WTC11 (cell line): Measurements from ENCODE around the gene DDI2. TPM values are rescaled to one million over a fixed set of nuclear protein-coding genes. Genes with fewer than 3 reads are reported as not detected.
A peak's percentile ranks its signal among the peaks of the same experiment; 100 is the strongest.
"Not testable (repeated sequence)": the region's sequence is repeated elsewhere in the genome, so short reads cannot be mapped to it uniquely, and the experiment has no call there.

Experiments
- ATAC-seq: fragments of 200-7000 bp; cut with Tn5 transposase; 2 replicates; pipeline ENCODE4 v1.10.0; 2021; ENCODE audit warnings: mild to moderate bottlenecking, moderate library complexity
- CTCF ChIA-PET: fragments of 300-600 bp; sonication (Branson Sonifier 250); formaldehyde crosslinking; loops from one replicate; lab custom pipeline; 2021; ENCODE audit warnings: antibody characterized with exemption; lab: Charles Lee
- POLR2A ChIA-PET: fragments of 350-600 bp; sonication (Branson Sonifier 250); formaldehyde crosslinking; loops from one replicate; lab custom pipeline; 2021; ENCODE audit warnings: antibody characterized with exemption; lab: Charles Lee
- DNase-seq: peaks from one replicate; pipeline ENCODE4 v3.0.0; 2021; ENCODE audit warnings: low spot score
- H3K27ac Mint-ChIP-seq: 2 replicates; pipeline ENCODE4 v1.8.0; 2021; ENCODE audit warnings: mixed read lengths
- H3K27me3 Mint-ChIP-seq: 2 replicates; pipeline ENCODE4 v1.8.0; 2021; ENCODE audit warnings: low read depth, mild to moderate bottlenecking, moderate library complexity, mixed read lengths
- H3K36me3 Mint-ChIP-seq: 2 replicates; pipeline ENCODE4 v1.8.0; 2021; ENCODE audit warnings: mixed read lengths
- H3K4me1 Mint-ChIP-seq: 2 replicates; pipeline ENCODE4 v1.8.0; 2022; ENCODE audit warnings: mixed read lengths
- H3K4me3 Mint-ChIP-seq: 2 replicates; pipeline ENCODE4 v1.8.0; 2021; ENCODE audit warnings: mild to moderate bottlenecking, moderate library complexity, mixed read lengths
- H3K9me3 Mint-ChIP-seq: 2 replicates; pipeline ENCODE4 v1.8.0; 2021; ENCODE audit warnings: mixed read lengths
- AFF4 ChIP-seq: sonication (generic); formaldehyde crosslinking; IDR thresholded peaks from 2 replicates; pipeline ENCODE4 v1.8.1; 2023; ENCODE audit warnings: mild to moderate bottlenecking, missing genetic modification reagents, borderline replicate concordance
- CBFB ChIP-seq: sonication (generic); formaldehyde crosslinking; IDR thresholded peaks from 2 replicates; pipeline ENCODE4 v1.8.1; 2022; ENCODE audit warnings: mild to moderate bottlenecking, low read depth, missing genetic modification reagents
- E2F5 ChIP-seq: sonication (generic); formaldehyde crosslinking; IDR thresholded peaks from 2 replicates; pipeline ENCODE4 v1.8.1; 2022; ENCODE audit warnings: mild to moderate bottlenecking, moderate library complexity, missing genetic modification reagents
- IRF1 ChIP-seq: sonication (generic); formaldehyde crosslinking; IDR thresholded peaks from 2 replicates; pipeline ENCODE4 v1.8.0; 2023; ENCODE audit warnings: missing genetic modification reagents
- PRRX2 ChIP-seq: fragments of 250-450 bp; sonication (Bioruptor Pico); IDR thresholded peaks from 2 replicates; pipeline ENCODE4 v1.8.0; 2021; ENCODE audit warnings: mild to moderate bottlenecking
- ZBTB43 ChIP-seq: sonication (generic); formaldehyde crosslinking; IDR thresholded peaks from 2 replicates; pipeline ENCODE4 v1.8.1; 2023; ENCODE audit warnings: mild to moderate bottlenecking, missing genetic modification reagents
- total RNA-seq: library from RNA; stranded (reverse); gene quantifications from 3 replicates; pipeline ENCODE4 v1.2.3, GENCODE V29; 2021
- TF ChIP-seq, protein P1 (sequence below): fragments of 200-600 bp; IDR thresholded peaks from 2 replicates; pipeline ENCODE4 v1.8.0; 2022; ENCODE audit warnings: antibody characterized with exemption
- TF ChIP-seq, protein P2 (sequence below): sonication (generic); formaldehyde crosslinking; conservative IDR thresholded peaks from 2 replicates; pipeline ENCODE4 v1.8.1; 2023; ENCODE audit warnings: mild to moderate bottlenecking, low read depth, missing genetic modification reagents, moderate library complexity

Gene DDI2
- total RNA-seq, 1 experiment from 2014 or later = 34.2 TPM

- TF ChIP-seq, protein P1, sequence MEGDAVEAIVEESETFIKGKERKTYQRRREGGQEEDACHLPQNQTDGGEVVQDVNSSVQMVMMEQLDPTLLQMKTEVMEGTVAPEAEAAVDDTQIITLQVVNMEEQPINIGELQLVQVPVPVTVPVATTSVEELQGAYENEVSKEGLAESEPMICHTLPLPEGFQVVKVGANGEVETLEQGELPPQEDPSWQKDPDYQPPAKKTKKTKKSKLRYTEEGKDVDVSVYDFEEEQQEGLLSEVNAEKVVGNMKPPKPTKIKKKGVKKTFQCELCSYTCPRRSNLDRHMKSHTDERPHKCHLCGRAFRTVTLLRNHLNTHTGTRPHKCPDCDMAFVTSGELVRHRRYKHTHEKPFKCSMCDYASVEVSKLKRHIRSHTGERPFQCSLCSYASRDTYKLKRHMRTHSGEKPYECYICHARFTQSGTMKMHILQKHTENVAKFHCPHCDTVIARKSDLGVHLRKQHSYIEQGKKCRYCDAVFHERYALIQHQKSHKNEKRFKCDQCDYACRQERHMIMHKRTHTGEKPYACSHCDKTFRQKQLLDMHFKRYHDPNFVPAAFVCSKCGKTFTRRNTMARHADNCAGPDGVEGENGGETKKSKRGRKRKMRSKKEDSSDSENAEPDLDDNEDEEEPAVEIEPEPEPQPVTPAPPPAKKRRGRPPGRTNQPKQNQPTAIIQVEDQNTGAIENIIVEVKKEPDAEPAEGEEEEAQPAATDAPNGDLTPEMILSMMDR = no peak
- TF ChIP-seq CBFB (CRISPR knock-in tag) = peak; percentile 95
- TF ChIP-seq PRRX2 (CRISPR knock-in tag) = no peak
- TF ChIP-seq, protein P2, sequence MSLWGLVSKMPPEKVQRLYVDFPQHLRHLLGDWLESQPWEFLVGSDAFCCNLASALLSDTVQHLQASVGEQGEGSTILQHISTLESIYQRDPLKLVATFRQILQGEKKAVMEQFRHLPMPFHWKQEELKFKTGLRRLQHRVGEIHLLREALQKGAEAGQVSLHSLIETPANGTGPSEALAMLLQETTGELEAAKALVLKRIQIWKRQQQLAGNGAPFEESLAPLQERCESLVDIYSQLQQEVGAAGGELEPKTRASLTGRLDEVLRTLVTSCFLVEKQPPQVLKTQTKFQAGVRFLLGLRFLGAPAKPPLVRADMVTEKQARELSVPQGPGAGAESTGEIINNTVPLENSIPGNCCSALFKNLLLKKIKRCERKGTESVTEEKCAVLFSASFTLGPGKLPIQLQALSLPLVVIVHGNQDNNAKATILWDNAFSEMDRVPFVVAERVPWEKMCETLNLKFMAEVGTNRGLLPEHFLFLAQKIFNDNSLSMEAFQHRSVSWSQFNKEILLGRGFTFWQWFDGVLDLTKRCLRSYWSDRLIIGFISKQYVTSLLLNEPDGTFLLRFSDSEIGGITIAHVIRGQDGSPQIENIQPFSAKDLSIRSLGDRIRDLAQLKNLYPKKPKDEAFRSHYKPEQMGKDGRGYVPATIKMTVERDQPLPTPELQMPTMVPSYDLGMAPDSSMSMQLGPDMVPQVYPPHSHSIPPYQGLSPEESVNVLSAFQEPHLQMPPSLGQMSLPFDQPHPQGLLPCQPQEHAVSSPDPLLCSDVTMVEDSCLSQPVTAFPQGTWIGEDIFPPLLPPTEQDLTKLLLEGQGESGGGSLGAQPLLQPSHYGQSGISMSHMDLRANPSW (CRISPR knock-in tag) = no peak
- TF ChIP-seq IRF1 (CRISPR knock-in tag) = peak; percentile 97
- TF ChIP-seq ZBTB43 = peak; percentile 97
- peak; percentile 96 for TF ChIP-seq E2F5 (CRISPR knock-in tag)
- peak; percentile 98; the same call in 1 of the 2 replicates for TF ChIP-seq AFF4
Observed at GRCh38 chr1:15603050-15603965, 13.9 kb upstream of the DDI2 start (continued).

DNA sequence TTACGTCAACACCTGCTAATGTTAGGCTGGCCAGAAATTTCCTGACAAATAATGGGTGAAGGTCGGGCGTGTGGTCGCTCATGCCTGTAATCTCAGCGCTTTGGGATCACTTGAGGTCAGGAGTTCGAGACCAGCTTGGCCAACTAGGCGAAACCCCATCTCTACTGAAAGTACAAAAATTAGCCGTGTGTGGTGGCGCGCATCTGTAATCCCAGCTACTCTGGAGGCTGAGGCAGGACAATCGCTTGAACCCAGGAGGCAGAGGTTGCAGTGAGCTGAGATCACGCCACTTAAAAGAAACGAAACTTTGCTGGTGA, 13.3 kb upstream of the DDI2 start:
- DNase-seq, ATAC-seq, H3K4me1 Mint-ChIP-seq, H3K36me3 Mint-ChIP-seq, H3K9me3 Mint-ChIP-seq: not testable (repeated sequence)
- peaks cover 41% of the 10 kb centered on the region for H3K27me3 Mint-ChIP-seq
- ChIA-PET POLR2A (interaction anchor here (1.0 to 1.5 kb wide), 3 partner anchors 14 to 77 kb away, joined by 3 to 7 read pairs (median 5); no protein-coding TSS in a partner anchor), CTCF (interaction anchor here (1.0 to 1.2 kb wide), 3 partner anchors 9 to 154 kb away, joined by 3 to 7 read pairs (median 3); no protein-coding TSS in a partner anchor)
- H3K4me3 Mint-ChIP-seq = peak overlapping the region; percentile 69
- H3K27ac Mint-ChIP-seq = peak overlapping the region; percentile 31; the same call in 1 of the 2 replicates

- H3K9me3 Mint-ChIP-seq, ATAC-seq, DNase-seq, H3K4me3 Mint-ChIP-seq, POLR2A ChIA-PET, H3K36me3 Mint-ChIP-seq, H3K4me1 Mint-ChIP-seq, CTCF ChIA-PET: not testable (repeated sequence)
- Mint-ChIP-seq H3K27me3 (peaks cover 41% of the 10 kb centered on the region), H3K27ac (0 out of 2 replicates have a peak overlapping the region, but pooled peaks have one; percentile 31)
Observed at GRCh38 chr1:15604400-15604799, 12.9 kb upstream of the DDI2 start.
